HG03565 (cell line): ENCODE results near the gene THSD4.

ENCODE experiments used
- ATAC-seq: cut with Tn5 transposase; IDR thresholded peaks from one replicate; pipeline ENCODE4 v1.9.1; 2021; ENCODE audit warnings: mild to moderate bottlenecking, moderate library complexity; ENCODE audit not compliant: unreplicated experiment

Gene THSD4

GRCh38 chr15:71512682-71513006 is 397.4 kb downstream of the THSD4 start:
- ATAC-seq = no peak

- no peak for ATAC-seq
Measured at GRCh38 chr15:71515375-71516186, 400.3 kb downstream of the THSD4 start.

- ATAC-seq = no peak
Measured at GRCh38 chr15:71517751-71518150, 402.5 kb downstream of the THSD4 start.

GRCh38 chr15:71518661-71519060 is 403.4 kb downstream of the THSD4 start:
- ATAC-seq = no peak

GRCh38 chr15:71526060-71526820 is 411.0 kb downstream of the THSD4 start:
- ATAC-seq = no peak

- no peak for ATAC-seq
Measured at GRCh38 chr15:71529361-71529760, 414.1 kb downstream of the THSD4 start.

GRCh38 chr15:71530116-71530515 is 414.8 kb downstream of the THSD4 start:
- ATAC-seq = no peak

- ATAC-seq = no peak
Measured at GRCh38 chr15:71532994-71533393, 417.7 kb downstream of the THSD4 start.

- ATAC-seq = no peak
Measured at GRCh38 chr15:71538181-71538580, 422.9 kb downstream of the THSD4 start.

- ATAC-seq = no peak
Measured at GRCh38 chr15:71541746-71542145, 426.5 kb downstream of the THSD4 start.

GRCh38 chr15:71542836-71543235 is 427.6 kb downstream of the THSD4 start:
- ATAC-seq = no peak

GRCh38 chr15:71543413-71543812 is 428.1 kb downstream of the THSD4 start:
- ATAC-seq = no peak

- no peak for ATAC-seq
Measured at GRCh38 chr15:71545223-71545760, 430.0 kb downstream of the THSD4 start.

- ATAC-seq = no peak
Measured at GRCh38 chr15:71545923-71546322, 430.7 kb downstream of the THSD4 start.

- no peak for ATAC-seq
Measured at GRCh38 chr15:71547011-71547410, 431.7 kb downstream of the THSD4 start.

GRCh38 chr15:71548401-71548807 is 433.1 kb downstream of the THSD4 start:
- no peak for ATAC-seq

GRCh38 chr15:71549091-71549490 is 433.8 kb downstream of the THSD4 start:
- no peak for ATAC-seq

- ATAC-seq = no peak
Measured at GRCh38 chr15:71549697-71550096, 434.4 kb downstream of the THSD4 start.

GRCh38 chr15:71551566-71551965 is 436.3 kb downstream of the THSD4 start:
- no peak for ATAC-seq

- ATAC-seq = no peak
Measured at GRCh38 chr15:71559098-71559497, 443.8 kb downstream of the THSD4 start.

GRCh38 chr15:71559616-71560015 is 444.3 kb downstream of the THSD4 start:
- no peak for ATAC-seq

- no peak for ATAC-seq
Measured at GRCh38 chr15:71562251-71562650, 447.0 kb downstream of the THSD4 start.
